Hypothalamus (tissue), 51 donors: ENCODE measurements around the gene NEB.
"Not testable (repeated sequence)": the region's sequence is repeated elsewhere in the genome, so short reads cannot be mapped to it uniquely, and the experiment has no call there.

Experiments used
- DNase-seq, 51 donors: peaks; one replicate each; lab custom pipeline; 2025; lab: John Stamatoyannopoulos, UW

The NEB gene

DNA sequence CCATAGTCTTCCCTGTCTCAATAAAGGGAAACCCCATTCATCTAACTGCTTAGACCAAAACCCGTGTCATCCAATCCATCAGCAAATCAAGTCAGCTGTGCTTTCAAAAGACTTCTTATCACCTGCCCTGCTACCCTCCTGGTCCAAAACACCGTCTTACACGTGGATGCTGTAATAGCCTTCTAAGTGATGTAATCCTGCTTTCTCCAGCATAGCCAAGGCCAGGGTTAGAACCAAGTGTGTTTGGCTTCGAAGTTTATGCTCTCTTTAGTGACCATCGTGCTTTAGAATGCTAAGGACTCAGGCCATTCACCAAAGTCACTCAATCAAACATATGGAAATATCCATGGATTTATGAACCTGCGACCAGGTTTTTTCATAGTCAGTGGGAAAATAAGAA lies 25.5 kb downstream of the NEB start:
- DNase-seq: no peak

DNA sequence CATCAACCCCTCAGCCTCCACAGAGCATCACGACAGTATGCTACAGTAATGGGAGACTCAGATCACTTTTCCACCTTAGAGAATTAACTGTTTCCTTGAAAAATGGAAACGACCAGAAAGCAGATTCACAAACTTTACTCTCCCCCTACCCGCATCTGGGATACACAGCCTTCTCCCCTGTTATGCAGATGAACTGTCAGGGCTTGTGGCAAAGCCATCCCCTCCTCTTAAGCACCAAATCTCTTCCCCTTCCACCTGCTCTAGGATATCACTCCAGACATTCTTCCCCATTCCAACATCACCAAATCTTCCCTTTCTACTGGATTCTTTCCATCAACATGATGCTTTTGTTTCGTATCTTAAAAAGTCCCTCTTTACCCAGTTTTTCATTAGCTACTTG lies 26.4 kb downstream of the NEB start:
- DNase-seq: no peak

DNA sequence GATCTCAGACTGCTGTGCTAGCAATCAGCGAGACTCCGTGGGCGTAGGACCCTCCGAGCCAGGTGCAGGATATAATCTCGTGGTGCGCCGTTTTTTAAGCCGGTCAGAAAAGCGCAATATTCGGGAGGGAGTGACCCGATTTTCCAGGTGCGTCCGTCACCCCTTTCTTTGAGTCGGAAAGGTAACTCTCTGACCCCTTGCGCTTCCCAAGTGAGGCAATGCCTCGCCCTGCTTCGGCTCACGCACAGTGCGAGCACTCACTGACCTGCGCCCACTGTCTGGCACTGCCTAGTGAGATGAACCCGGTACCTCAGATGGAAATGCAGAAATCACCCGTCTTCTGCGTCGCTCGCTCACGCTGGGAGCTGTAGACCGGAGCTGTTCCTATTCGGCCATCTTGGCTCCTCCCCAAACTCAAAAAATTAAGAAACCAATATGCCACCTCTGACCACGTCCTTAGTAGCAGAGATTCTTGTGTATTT lies 29.8 kb downstream of the NEB start:
- not testable (repeated sequence) for DNase-seq

DNA sequence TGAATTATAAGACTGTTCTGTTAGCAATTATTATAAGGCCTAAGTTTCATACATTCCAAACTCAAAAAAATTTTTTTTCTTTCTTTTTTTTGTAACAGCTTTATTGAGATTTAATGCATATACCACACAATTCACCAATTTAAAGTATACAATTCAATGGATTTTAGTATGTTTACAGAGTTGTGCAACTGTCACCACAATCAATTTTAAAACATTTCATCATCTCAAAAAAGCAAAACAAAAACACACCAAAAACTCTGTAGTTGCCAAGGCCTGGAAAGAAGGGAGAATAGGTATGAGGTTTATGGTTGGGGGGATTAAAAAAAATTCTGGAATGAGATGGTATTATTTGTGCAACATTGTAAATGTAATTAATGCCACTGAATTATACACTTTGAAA lies 36.1 kb downstream of the NEB start:
- not testable (repeated sequence) for DNase-seq

DNA sequence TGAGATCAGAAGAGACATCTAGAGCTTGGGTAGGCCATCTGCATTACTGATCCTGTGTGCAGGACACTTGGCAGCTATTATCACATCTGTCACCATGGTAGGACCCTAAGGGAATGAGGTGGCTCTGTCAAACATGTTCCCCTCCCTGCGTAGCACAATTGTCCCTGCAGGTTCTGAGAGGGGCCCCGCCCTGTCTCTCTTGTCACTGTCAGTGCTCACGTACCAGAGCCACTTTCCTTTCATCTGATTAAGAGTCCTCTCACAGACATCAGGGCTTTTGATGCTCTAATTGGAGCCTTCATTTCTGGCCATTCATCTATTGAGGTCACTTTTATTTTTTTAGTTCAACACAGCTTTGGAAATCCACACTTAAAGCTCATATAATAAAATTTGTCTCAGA lies 38.5 kb downstream of the NEB start:
- peak in 1 of 51 donors; percentile 2 for DNase-seq

DNA sequence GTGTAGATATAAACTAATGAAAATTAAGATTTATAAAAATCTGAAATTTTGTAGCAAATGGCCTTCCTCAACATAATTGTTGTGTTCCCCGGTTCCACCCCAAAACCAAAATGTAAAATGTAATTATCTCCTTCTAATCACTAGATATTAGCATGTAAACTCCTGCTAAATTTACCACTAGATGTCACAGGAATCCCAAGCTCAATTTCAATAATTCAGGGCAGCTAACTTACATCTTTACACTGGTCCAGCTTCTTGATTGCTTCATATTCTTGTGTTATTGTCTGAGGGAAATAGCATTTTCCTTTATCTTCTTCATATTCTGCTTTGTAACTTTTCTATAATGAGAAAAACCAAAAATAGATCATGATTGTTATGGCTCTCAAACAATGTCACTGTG lies 42.6 kb downstream of the NEB start:
- DNase-seq: no peak

DNA sequence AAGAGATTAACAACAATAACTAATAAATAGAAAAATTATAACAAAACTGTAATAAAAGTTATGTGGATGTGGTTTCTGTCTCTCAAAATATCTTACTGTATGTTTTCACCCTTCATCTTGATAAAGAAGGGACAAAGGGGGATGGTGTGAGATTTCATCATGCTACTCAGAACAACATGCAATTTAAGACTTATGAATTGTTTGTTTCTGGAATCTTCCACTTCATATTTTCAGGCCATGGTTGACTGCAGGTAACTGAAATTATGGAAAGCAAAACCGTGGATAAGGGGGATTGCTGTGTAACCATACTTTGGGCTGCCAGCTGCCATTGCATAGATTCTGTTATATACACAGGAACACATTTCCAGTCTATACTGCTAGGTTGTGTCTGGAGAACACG lies 45.6 kb downstream of the NEB start:
- DNase-seq: no peak

DNA sequence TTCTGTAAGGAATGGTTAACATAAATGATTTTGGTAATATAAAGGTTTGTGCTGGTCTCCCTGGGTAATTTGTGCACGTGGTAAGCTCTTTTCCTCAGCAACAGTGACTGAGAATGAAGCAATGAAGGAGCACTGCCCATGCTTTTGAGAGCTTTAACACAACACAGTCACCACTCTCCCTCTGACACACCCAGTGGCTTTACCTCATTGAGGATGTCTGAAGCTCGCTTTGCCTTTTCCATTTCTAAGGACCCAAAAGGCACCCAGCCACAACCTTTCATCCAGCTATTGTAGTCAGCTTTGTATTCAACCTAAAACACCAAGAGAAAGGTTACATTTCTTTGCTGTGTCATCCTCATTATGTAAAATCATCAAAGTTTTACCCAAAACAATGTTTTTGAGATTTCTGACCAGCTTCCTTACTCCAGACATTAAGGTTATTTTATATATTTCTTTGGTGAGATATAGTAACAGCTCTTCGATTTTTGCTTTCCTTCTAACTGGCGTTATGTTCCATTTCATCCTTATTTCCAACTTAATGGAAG lies 51.7 kb downstream of the NEB start:
- no peak for DNase-seq

DNA sequence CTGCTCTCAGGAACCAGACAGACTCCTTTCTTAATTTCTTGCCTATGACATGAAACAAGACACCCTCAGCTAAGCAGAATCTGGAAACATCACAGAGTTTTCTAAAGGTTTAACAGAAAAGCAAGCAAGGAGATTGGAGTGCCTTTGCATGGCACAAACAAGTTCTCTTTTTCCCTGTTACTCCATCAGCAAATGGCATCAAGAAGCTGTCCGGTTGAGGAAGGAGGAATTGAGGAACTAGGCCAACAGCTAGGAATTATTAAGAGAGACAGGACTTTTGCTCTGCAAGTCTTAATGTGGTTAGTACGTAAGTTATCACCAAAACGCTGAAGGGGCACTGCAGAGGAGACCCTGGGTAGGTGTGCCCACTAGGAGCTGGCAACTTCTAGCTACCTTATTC lies 53.2 kb downstream of the NEB start:
- DNase-seq: no peak

DNA sequence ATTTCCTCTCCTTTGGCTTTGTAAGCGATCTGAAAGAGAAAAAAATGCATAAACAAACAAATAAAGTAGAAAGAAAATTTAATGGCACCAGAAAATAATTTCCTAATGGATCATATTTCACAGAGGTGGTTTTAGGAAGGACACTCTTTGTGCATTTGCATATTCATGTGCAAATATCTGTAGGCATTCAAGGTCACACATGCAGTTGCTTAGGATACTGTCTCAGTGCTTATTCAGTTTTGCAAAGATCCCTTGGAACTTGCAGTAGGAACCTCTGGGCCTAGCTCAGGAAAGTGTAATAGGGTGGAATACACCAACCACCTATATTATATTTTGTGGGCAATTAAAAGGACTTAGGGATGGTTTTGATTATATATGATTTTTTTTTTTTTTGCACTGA lies 54.3 kb downstream of the NEB start:
- no peak for DNase-seq

DNA sequence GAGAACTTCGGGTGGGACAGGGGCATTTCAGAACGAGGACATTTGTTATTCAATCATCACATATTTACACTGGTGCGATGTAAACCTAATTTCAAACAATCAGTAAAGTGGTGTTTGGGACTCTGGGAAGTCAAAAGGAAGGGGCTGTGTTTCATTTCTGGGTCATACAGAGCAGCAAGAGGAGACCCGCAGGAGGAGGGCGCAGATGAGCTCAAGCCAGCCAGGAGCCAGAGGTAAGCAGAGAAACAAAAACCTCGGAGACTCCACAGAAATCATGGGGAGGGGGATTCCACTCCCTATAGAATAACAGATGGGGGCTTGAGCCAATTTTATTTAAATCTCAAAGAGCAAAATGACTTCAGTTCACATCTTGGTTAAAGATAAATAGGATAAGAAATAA lies 55.4 kb downstream of the NEB start:
- DNase-seq: no peak

DNA sequence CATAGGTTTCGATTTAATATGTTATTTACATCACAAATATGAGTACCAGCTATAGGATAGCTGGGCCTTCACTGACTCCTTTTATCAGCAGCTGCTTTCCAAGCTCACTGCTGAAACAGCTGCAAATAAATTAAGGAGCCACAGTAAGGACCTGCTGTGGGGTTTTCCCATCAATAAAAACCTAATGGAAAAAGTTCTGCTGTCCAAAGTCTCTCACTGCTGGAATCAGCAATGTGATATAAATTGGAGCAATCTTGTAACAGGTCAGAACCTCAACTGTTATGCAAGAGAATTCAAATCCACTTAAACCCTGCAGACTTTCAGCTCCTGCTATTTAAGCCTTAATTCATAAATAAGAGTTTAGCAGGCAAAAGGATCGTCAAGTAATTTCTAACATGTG lies 61.3 kb downstream of the NEB start:
- no peak for DNase-seq

DNA sequence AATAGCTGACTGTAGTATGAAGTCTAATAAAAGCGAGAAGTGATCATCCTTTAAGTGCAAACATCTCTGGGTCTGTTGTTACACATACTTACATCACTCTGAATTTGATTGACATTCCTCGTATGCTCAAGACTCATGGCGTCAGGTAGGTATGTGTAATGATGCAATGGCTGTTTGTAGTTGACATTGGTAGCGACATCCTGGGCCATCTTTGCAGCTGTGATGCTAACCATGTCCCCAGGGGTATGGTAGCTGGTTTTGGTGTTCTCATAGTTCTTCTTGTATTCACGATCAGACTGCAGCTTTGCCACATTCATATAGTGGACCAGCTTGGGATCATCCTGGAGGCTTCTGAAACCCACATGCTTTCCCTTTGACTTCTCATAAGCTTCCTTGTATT lies 62.0 kb downstream of the NEB start:
- DNase-seq: no peak

DNA sequence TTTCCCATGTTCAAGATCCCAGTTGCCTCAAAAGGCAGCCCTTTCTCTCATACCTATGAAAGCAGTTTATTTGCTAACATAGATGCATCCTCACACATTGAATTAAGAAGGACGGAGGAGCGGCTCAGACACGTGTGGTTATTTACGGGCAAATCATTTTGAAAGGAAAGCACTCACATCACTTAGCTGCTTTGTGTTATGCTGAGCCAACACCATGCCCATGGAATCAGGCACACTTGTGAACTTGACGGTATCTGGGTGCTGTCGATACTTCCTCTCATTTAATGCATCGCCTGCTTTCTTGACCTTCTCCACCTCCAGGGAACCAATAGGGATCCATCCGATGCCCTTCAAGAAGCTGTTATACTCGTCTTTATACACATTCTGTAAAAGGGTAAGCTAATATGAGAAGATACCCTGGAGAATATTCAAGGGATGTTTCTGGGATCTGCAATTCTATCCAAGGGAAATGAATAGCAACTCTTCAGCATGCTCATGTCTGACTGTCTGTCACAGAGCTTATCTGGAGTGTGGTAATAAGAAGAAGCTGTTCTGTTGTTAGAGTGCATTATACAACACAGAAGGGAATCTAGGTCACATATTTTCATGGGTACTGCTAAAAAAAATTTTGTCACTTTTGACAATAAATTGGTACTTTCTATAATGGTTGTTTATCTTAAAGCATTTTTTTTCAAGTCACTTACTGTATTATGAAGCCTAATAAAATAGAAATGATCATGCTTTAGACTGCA lies 63.3 kb downstream of the NEB start:
- peak in 1 of 51 donors; percentile 27 for DNase-seq

DNA sequence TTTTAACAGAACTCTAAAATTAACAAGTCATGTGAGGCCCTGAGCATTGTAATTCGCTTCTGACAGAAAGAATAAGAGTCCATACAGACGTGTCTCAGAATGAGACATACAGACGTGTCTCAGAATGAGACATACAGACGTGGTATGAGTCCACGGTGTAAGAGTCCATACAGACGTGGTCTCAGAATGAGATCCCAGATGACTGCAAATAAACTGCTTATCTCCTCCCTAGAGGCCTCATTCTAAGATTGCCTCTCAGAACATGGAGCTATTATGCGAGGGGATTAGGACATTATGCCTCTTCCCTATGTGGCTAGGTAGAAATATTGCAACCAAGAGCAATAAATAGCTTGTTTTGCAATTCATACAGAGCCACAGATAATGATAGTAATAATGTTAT lies 63.9 kb downstream of the NEB start:
- no peak for DNase-seq

DNA sequence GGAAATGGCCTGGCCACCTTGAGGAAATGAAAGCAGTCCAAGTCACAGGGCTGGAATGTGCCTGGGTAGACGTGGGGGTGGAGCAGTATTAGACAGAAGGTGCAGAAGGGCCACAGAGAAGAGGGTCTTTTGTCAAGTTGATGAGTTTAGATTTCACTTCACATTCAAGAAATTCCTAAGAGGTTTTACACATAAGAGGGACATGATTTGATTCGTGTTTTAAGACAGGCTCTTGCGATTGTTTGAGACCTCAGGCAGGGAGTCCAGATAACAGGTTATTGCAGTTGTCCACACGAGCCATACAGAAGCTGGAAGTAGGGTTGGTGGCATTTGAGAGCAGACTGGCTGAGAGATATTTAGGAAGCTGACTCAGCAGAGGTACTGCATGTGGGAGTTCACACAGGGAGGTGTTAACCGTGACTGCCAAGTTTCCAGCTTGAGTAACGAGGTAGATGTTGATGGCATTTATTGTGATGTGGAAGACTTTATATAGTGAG lies 64.6 kb downstream of the NEB start:
- peak in 2 of 51 donors; percentile 5 to 11 for DNase-seq

DNA sequence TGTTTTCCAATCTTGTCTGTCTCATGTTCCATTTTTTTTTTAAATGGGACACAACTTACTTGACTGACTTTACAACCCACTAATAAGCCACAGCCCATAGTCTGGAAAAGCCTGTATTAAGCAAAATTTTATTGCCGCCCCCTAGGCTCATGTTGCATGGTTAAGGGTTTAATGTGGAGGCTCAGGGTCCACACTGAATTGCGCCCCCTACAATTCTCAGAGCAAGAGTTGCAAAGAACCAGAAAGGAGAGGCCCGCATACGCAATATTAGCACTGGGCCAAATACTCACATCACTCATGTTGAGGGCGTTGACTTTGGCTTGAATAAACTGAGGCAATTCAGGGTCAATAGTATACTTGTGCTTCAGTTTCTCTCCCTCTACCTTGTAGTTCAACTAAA lies 65.5 kb downstream of the NEB start:
- no peak for DNase-seq

DNA sequence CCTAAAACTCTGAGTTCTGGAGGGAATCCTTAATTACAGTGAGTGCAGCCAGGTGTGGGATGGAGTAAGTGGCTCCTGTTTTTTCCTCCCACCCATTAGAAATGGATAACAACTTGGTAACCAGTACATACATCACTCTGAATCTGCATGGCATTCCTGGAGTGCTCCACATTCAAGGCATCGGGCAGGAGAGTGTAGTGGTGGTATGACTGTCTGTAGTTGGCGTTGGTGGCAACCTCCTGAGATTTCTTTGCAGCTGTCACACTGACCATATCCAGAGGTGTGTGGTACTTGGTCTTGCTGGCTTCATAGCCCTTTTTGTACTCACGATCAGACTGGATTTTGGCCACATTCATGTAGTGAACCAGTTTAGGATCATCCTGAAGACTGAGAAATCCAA lies 68.3 kb downstream of the NEB start:
- DNase-seq: no peak

DNA sequence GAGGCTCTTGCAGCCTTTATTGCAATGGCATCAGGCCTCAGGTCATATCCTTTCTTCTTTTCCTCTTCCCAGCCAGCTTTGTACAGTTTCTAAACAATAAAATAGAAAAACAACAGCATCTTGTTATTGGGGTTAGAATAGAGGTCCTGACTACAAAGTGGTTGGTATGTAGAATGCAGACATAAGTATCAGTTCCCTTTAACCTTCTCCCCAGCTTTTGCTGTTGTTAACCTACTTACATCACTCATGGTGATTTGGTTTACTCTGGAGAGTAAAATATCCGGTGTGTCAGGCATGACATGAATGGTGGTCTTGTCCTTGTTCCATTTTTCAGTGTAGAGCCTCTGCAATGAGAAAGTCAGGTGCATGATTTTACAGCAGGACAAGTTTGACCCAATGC lies 69.8 kb downstream of the NEB start:
- DNase-seq: no peak

DNA sequence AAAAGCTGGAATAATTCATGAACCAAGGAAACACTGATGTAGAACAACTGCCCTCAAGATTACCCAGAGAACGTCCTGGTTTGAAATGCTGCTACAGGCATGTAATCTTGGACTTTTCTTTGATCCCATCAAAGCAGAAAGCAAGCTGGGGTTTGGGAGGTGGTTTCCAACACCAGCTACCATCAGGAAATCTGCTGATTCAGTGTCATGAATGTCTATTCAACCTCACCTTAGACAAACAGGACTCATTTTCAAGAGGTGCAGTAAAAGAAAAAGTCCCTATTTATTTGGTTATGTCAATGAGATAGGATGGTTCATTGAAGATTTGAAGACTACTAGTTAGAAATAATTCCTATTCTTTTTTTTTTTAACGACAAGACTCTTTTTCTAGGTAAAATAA lies 72.7 kb downstream of the NEB start:
- no peak for DNase-seq

DNA sequence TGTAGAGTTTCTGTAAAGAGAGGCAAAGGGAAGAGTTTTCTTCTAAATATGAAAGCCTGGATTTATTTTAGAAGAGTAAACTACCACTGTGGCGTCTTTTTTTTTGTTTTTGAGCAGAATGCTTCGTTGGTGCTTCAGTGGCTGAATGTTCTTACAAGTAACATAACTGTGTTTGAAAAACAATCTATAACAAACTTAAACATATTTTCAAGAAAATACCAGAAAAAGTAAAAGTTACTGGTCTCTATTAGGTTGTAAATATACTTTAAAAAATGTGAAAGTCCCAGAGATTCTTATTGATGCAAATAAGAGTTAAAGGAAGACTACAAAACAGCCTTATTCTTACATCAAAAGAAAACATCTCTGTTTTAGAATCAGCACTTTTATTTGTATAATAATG lies 76.2 kb downstream of the NEB start:
- no peak for DNase-seq

DNA sequence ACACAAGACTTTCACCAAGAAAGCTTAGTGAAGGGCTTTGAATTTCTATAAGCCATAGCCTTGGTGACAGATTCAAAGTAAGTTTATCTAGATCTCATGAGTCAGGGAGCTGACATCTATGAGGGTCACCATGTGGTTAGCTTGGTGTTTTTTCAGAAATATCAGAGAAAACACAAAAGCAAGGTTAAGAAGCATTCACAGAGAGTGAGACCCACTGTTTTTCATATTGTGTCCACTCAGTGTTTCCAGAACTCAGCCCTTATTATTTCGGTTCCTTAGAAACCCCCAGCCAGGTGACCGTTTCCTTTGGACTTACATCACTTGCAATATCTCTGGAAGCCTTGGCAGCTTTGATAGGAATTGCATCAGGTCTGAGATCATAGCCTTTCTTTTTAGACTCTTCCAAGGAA lies 76.6 kb downstream of the NEB start:
- DNase-seq: no peak
